Adrenal gland (tissue), 12 donors: ENCODE data around the gene FAM98C. TPM values are rescaled to one million over a fixed set of nuclear protein-coding genes. Genes with fewer than 3 reads are reported as not detected.

Source experiments
- DNase-seq, 7 donors: peaks; one replicate each; pipeline ENCODE4 v3.0.0-alpha.2; 2019 to 2020
- H3K27ac ChIP-seq, 5 donors: fragments of 200-600 bp; sonication (generic) in 4 of 5; 1 replicate in 3 of 5; 2 replicates in 2 of 5; pipeline versions ENCODE4 v1.5.1 to v1.8.0; 2016 to 2020; ENCODE audit warnings: mild to moderate bottlenecking in 1 of 5
- H3K27me3 ChIP-seq: fragments of 200-600 bp; 2 replicates; pipeline ENCODE4 v1.8.0; 2021
- H3K36me3 ChIP-seq, 2 donors: fragments of 200-600 bp; replicated peaks in 1 of 2; 1 replicate in 1 of 2; 2 replicates in 1 of 2; pipeline versions ENCODE4 v1.5.1 to v1.8.0; 2018 to 2022
- H3K4me1 ChIP-seq, 2 donors: fragments of 200-600 bp; replicated peaks in 1 of 2; 1 replicate in 1 of 2; 2 replicates in 1 of 2; pipeline versions ENCODE4 v1.5.1 to v1.8.0; 2018 to 2021
- H3K4me3 ChIP-seq, 4 donors: fragments of 200-600 bp; sonication (generic) in 3 of 4; one replicate each; pipeline ENCODE4 v1.5.1; 2016 to 2018
- H3K9me3 ChIP-seq, 3 donors: fragments of 200-600 bp; sonication (generic) in 1 of 3; replicated peaks in 1 of 3; 1 replicate in 2 of 3; 2 replicates in 1 of 3; pipeline versions ENCODE4 v1.5.1 to v1.8.0; 2016 to 2021
- POLR2A ChIP-seq, 2 donors: fragments of 450-650 bp; IDR thresholded peaks; one replicate each; pipeline ENCODE4 v1.6.1; 2017; ENCODE audit warnings: antibody characterized with exemption in 2 of 2, mild to moderate bottlenecking in 2 of 2, moderate library complexity in 1 of 2
- WGBS, 4 donors: extraction: QIAGEN DNeasy Blood & Tissue Kit in 2 of 4; methylation state at CpG; one replicate each; pipeline versions ENCODE4 v1.1.5 to v1.1.7; 2013 to 2017; 5-methylcytosine and 5-hydroxymethylcytosine counted together
- intact Hi-C, 2 donors: fragments of 100-400 bp; cut with DNase I; formaldehyde crosslinking; loops; one replicate each; pipeline versions ENCODE4 v1.14.1 to v1.15.0; 2022 to 2023
- polyA plus RNA-seq, 3 donors: library from polyadenylated mRNA; stranded (reverse); fragments of 200-250 nt in 2 of 3; fragments of 350-450 nt in 1 of 3; fragmentation: Illumina TruSeq in 1 of 3; extraction: RNeasy Lipid Tissue Mini Kit (QIAGEN cat#74804) in 1 of 3; gene quantifications; one replicate each; pipeline ENCODE4 v1.2.3, GENCODE V29; 2013 to 2014
- total RNA-seq, 9 donors: library from RNA; depleted of rRNA in 4 of 9; stranded (reverse); fragments of >200 nt in 4 of 9; fragments of 120-200 nt in 1 of 9; fragmentation: NEBNext Ultra II Directional in 1 of 9; extraction: Animal tissue kit (Norgen Biotek cat#: 25700) in 1 of 9; gene quantifications; one replicate each; pipeline versions ENCODE4 v1.1.0 to v1.2.4, GENCODE V29; 2013 to 2023
- TF ChIP-seq, protein P1 (sequence below), 6 experiments: fragments of 450-650 bp in 4 of 6; fragments of 200-600 bp in 2 of 6; sonication (generic) in 1 of 6; IDR thresholded peaks; 1 replicate in 5 of 6; 2 replicates in 1 of 6; pipeline versions ENCODE4 v1.5.1 to v1.8.0; 2016 to 2021; ENCODE audit warnings: antibody characterized with exemption in 6 of 6, mild to moderate bottlenecking in 2 of 6, moderate library complexity in 1 of 6
- donor health status: healthy with polysubstance abuse.
- donor health status: Bipolar disorder and iron deficiency.
- donor health status: DM: yes; HTN: yes; CAD: no.
- donor health status: DM: no; HTN: no; CAD: no.
- donor health status: DM: no; HTN: no; CAD: no.
- donor health status: DM: yes; HTN: yes; CAD: no.

FAM98C gene
- total and polyA plus RNA-seq, 12 donors: 5.3 to 33.5 (median 17.0) TPM

DNA sequence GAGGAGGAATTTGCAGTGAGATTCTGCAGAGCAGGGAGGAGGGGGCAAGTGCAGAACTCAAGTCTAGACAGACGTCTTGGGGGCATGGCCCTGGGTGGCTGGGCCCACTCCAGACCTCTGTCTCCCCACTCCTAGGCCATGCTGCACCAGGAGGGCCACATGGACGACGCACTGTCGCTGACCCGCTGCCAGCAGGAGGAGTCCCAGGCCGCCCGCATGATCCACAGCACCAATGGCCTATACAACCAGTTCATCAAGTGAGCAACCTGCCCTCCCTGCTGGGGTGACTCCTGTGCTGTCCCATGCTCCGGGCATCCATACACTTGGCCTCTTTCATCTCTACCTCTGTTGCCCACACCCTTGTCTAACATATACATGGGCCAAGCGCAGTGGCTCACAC, 48.7 kb downstream of the FAM98C start:
- Histone ChIP-seq H3K36me3 (no peaks in the 10 kb centered on the region), H3K27ac (no peak overlapping the region), H3K4me1 (no peaks in the 10 kb centered on the region), H3K27me3 (no peaks in the 10 kb centered on the region), H3K4me3 (no peak overlapping the region), H3K9me3 (no peaks in the 10 kb centered on the region)
- 87 to 93% (median 90%) methylated on average over 6 to 9 of the region's 9 CpGs for WGBS, 4 donors
- TF ChIP-seq POLR2A (IDR thresholded peaks at IDR 0.05): no peak
- TF ChIP-seq, protein P1, sequence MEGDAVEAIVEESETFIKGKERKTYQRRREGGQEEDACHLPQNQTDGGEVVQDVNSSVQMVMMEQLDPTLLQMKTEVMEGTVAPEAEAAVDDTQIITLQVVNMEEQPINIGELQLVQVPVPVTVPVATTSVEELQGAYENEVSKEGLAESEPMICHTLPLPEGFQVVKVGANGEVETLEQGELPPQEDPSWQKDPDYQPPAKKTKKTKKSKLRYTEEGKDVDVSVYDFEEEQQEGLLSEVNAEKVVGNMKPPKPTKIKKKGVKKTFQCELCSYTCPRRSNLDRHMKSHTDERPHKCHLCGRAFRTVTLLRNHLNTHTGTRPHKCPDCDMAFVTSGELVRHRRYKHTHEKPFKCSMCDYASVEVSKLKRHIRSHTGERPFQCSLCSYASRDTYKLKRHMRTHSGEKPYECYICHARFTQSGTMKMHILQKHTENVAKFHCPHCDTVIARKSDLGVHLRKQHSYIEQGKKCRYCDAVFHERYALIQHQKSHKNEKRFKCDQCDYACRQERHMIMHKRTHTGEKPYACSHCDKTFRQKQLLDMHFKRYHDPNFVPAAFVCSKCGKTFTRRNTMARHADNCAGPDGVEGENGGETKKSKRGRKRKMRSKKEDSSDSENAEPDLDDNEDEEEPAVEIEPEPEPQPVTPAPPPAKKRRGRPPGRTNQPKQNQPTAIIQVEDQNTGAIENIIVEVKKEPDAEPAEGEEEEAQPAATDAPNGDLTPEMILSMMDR (IDR thresholded peaks at IDR 0.05): no peak
- intact Hi-C loops: no loop called here
- DNase-seq: no peak

DNA sequence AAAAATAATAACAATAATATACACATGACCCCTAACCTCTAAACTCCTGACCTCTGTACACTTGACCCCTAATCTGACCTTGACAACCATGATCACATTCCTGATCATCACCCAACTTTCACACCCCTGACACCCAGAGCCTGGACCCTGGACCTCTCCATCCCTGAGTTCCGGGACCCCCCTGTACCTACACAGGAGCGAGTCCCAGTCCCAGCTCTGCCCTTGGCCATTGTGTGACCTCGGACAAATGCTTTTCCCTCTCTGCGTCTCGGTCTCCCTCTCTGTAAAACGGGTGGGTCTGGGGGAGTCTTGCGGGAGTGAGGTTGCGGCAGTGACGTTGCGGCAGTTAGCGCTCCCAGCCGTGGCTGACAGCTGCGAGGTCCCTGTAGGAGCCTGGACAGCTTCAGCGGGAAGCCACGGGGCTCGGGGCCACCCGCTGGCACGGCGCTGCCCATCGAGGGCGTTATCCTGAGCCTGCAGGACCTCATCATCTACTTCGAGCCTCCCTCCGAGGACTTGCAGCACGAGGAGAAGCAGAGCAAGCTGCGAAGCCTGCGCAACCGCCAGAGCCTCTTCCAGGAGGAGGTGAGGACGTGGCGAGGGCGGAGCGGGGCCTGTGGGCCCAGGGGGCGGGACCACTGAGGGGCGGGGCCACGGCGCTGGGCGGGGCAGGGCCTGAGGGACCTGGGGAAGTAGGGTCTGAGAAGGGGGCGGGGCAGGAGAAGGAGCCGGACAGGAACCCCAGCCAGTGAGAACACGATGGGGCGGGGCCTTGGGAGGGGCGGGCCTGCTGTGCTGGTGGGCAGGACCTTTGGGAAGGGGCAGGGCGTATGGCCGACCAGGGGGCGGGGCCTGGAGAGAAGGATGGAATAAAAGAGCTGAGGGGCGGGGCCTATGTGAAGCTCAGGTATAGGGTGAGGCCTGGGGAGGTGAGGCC, 49.8 kb downstream of the FAM98C start:
- TF ChIP-seq, protein P1 (IDR thresholded peaks at IDR 0.05): no peak
- TF ChIP-seq POLR2A (IDR thresholded peaks at IDR 0.05): no peak
- Histone ChIP-seq H3K27ac (no peak overlapping the region), H3K4me1 (no peaks in the 10 kb centered on the region), H3K9me3 (no peaks in the 10 kb centered on the region), H3K27me3 (no peaks in the 10 kb centered on the region), H3K36me3 (no peaks in the 10 kb centered on the region), H3K4me3 (no peak overlapping the region)
- DNase-seq: no peak
- intact Hi-C loops: no loop called here
- WGBS, 4 donors: 65 to 79% (median 70%) methylated on average over 22 to 45 of the region's 45 CpGs

DNA sequence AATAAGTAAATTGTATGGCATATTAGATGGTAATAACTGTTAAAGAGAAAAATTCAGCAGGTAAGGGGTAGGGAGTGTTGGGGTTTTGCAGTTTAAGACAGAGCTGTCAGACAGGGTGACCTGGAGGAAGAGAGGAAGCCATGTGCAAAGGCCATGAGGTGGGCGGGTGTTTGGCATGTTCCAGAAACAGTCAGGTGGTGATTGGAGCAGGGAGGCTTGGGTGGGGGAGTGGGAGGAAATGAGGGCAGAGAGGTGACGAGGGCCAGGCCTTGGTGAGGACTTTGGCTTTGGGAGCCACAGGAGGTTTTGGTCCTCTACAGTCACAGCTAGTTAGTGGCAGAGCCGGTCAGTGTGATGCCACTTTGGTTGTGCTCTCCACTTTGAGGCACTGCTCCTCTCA, 50.7 kb downstream of the FAM98C start:
- Histone ChIP-seq H3K4me3 (no peak overlapping the region), H3K4me1 (no peaks in the 10 kb centered on the region), H3K27ac (no peak overlapping the region), H3K36me3 (no peaks in the 10 kb centered on the region), H3K9me3 (no peaks in the 10 kb centered on the region), H3K27me3 (no peaks in the 10 kb centered on the region)
- WGBS, 4 donors: 78 to 86% (median 78%) methylated on average over 3 of the region's 3 CpGs
- intact Hi-C loops: no loop called here
- no peak for TF ChIP-seq POLR2A (IDR thresholded peaks at IDR 0.05)
- TF ChIP-seq, protein P1 (IDR thresholded peaks at IDR 0.05): no peak
- DNase-seq: no peak

DNA sequence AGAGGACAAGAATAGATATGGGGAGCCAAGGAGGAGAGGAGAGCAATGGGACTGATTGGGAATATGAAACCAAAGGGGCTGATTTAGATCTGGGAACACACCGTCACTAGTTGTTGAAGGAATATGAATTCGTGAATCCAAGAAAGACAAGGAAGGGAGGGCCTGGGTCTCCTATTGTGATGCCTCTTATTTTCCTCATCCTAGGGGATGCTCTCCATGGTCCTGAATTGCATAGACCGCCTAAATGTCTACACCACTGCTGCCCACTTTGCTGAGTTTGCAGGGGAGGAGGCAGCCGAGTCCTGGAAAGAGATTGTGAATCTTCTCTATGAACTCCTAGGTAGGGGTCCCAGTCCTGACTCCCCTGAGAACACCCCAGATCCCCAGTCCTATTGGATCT, 52.1 kb downstream of the FAM98C start:
- Histone ChIP-seq H3K36me3 (no peaks in the 10 kb centered on the region), H3K9me3 (no peaks in the 10 kb centered on the region), H3K27ac (no peak overlapping the region), H3K4me1 (no peaks in the 10 kb centered on the region), H3K4me3 (no peak overlapping the region), H3K27me3 (no peaks in the 10 kb centered on the region)
- DNase-seq: no peak
- WGBS, 4 donors: 51 to 60% (median 53%) methylated on average over 4 of the region's 4 CpGs
- TF ChIP-seq, protein P1 (IDR thresholded peaks at IDR 0.05): no peak
- TF ChIP-seq POLR2A (IDR thresholded peaks at IDR 0.05): no peak
- intact Hi-C loops: no loop called here
